C4-2B (cell line): ENCODE results near the gene PHC3.

Experiments
- ZFX ChIP-seq: fragments of 450-650 bp; IDR thresholded peaks from 2 replicates; pipeline ENCODE4 v1.6.1; 2017
- TF ChIP-seq, protein P1 (sequence below): fragments of 450-650 bp; conservative IDR thresholded peaks from 2 replicates; pipeline ENCODE4 v1.5.1; 2017; ENCODE audit warnings: mild to moderate bottlenecking

DNA sequence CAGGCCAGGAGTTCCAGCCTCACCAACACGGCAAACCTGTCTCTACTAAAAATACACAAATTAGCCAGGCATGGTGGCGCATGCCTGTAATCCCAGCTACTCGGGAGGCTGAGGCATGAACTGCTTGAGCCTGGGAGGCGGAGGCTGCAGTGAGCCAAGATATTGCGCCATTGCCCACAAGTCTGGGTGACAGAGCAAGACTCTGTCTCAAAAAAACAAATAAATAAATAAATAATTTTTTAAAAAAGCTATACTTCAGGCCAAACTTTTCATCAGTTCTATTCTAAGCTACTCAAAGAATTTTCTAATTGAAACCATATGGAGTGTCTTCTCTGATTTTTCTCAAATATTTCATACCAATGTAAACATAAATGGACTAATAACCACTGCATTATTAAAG lies 43.5 kb downstream of the PHC3 start:
- TF ChIP-seq, protein P1, sequence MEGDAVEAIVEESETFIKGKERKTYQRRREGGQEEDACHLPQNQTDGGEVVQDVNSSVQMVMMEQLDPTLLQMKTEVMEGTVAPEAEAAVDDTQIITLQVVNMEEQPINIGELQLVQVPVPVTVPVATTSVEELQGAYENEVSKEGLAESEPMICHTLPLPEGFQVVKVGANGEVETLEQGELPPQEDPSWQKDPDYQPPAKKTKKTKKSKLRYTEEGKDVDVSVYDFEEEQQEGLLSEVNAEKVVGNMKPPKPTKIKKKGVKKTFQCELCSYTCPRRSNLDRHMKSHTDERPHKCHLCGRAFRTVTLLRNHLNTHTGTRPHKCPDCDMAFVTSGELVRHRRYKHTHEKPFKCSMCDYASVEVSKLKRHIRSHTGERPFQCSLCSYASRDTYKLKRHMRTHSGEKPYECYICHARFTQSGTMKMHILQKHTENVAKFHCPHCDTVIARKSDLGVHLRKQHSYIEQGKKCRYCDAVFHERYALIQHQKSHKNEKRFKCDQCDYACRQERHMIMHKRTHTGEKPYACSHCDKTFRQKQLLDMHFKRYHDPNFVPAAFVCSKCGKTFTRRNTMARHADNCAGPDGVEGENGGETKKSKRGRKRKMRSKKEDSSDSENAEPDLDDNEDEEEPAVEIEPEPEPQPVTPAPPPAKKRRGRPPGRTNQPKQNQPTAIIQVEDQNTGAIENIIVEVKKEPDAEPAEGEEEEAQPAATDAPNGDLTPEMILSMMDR, result no peak
- TF ChIP-seq ZFX, result no peak
